ENCODE data around the gene RPL18A.

GRCh38 chr19:17843292-17843827, 16.4 kb upstream of the RPL18A start:
- TF ChIP-seq CTCF (conservative IDR thresholded peaks at IDR 0.05) = no peak
- no peak for TF ChIP-seq ZFX (IDR thresholded peaks at IDR 0.05)
